CD14-positive monocyte (primary cell): ENCODE results near the gene PROB1. TPM values are rescaled to one million over a fixed set of nuclear protein-coding genes. Genes with fewer than 3 reads are reported as not detected.

Experiments used
- DNase-seq, 3 donors: peaks; one replicate each; pipeline ENCODE4 v3.0.0-alpha.2; 2011 to 2022
- H2AFZ ChIP-seq: 2 replicates; pipeline ENCODE4 v1.6.0; 2012; ENCODE audit warnings: mild to moderate bottlenecking, low read depth, low read length, inconsistent platforms; ENCODE audit not compliant: insufficient read depth, poor library complexity, severe bottlenecking
- H3K27ac ChIP-seq, 2 donors: 1 replicate in 1 of 2; 2 replicates in 1 of 2; pipeline ENCODE4 v1.5.1; 2012 to 2013; ENCODE audit warnings: low read length in 2 of 2, control low read depth in 1 of 2, inconsistent platforms in 1 of 2, low read depth in 1 of 2, mild to moderate bottlenecking in 1 of 2
- H3K27me3 ChIP-seq, 2 donors: one replicate each; pipeline versions ENCODE4 v1.6.0 to v1.6.1; 2011 to 2013; ENCODE audit warnings: low read length in 2 of 2; ENCODE audit not compliant: control insufficient read depth in 2 of 2, insufficient read depth in 2 of 2
- H3K36me3 ChIP-seq, 2 donors: replicated peaks in 1 of 2; 1 replicate in 1 of 2; 2 replicates in 1 of 2; pipeline versions ENCODE4 v1.5.1 to v1.6.1; 2012 to 2013; ENCODE audit warnings: low read length in 2 of 2, control low read depth in 1 of 2, inconsistent platforms in 1 of 2, mild to moderate bottlenecking in 1 of 2; ENCODE audit not compliant: insufficient read depth in 2 of 2, control insufficient read depth in 1 of 2
- H3K4me1 ChIP-seq, 2 donors: 1 replicate in 1 of 2; 2 replicates in 1 of 2; pipeline versions ENCODE4 v1.5.1 to v1.6.1; 2012 to 2013; ENCODE audit warnings: low read length in 2 of 2, control low read depth in 1 of 2, inconsistent platforms in 1 of 2, mild to moderate bottlenecking in 1 of 2, moderate library complexity in 1 of 2; ENCODE audit not compliant: insufficient read depth in 2 of 2, control insufficient read depth in 1 of 2
- H3K4me2 ChIP-seq: replicated peaks from 2 replicates; pipeline ENCODE3; 2012; ENCODE audit warnings: low read length, moderate library complexity, mild to moderate bottlenecking; ENCODE audit not compliant: poor library complexity, severe bottlenecking; ENCODE audit errors: extremely low read depth
- H3K4me3 ChIP-seq, 3 experiments: fragments of 200-600 bp in 1 of 3; sonication (generic) in 1 of 3; replicated peaks in 1 of 3; 1 replicate in 2 of 3; 2 replicates in 1 of 3; pipeline ENCODE4 v1.5.1; 2011 to 2013; ENCODE audit warnings: low read length in 3 of 3, mild to moderate bottlenecking in 3 of 3, control low read depth in 2 of 3, low read depth in 2 of 3, inconsistent platforms in 1 of 3, moderate library complexity in 1 of 3
- H3K79me2 ChIP-seq: 2 replicates; pipeline ENCODE4 v1.6.0; 2012; ENCODE audit warnings: mild to moderate bottlenecking, control low read depth, inconsistent platforms, low read length, moderate library complexity; ENCODE audit not compliant: insufficient read depth
- H3K9ac ChIP-seq: 2 replicates; pipeline ENCODE4 v1.6.0; 2017; ENCODE audit warnings: low read length, mild to moderate bottlenecking; ENCODE audit not compliant: insufficient read depth, poor library complexity, severe bottlenecking
- H3K9me3 ChIP-seq, 2 donors: replicated peaks in 1 of 2; 1 replicate in 1 of 2; 2 replicates in 1 of 2; pipeline versions ENCODE4 v1.5.1 to v1.6.1; 2012 to 2013; ENCODE audit warnings: low read length in 2 of 2, control low read depth in 1 of 2; ENCODE audit not compliant: control insufficient read depth in 1 of 2, insufficient read depth in 1 of 2
- H4K20me1 ChIP-seq: 2 replicates; pipeline ENCODE4 v1.6.0; 2012; ENCODE audit warnings: mild to moderate bottlenecking, low read length, control low read depth, moderate library complexity; ENCODE audit not compliant: insufficient read depth
- H3K27ac Mint-ChIP-seq, 7 donors: one replicate each; pipeline ENCODE4 v1.8.0; 2020; ENCODE audit warnings: mild to moderate bottlenecking in 7 of 7, mixed read lengths in 7 of 7, moderate library complexity in 6 of 7, inconsistent platforms in 2 of 7
- H3K27me3 Mint-ChIP-seq, 3 donors: one replicate each; pipeline ENCODE4 v1.8.0; 2021 to 2022; ENCODE audit warnings: low read depth in 3 of 3, mild to moderate bottlenecking in 3 of 3, mixed read lengths in 3 of 3, moderate library complexity in 3 of 3, inconsistent platforms in 1 of 3
- H3K36me3 Mint-ChIP-seq, 2 donors: one replicate each; pipeline ENCODE4 v1.8.0; 2020; ENCODE audit warnings: mixed read lengths in 2 of 2, inconsistent platforms in 1 of 2, mild to moderate bottlenecking in 1 of 2
- H3K4me1 Mint-ChIP-seq: one replicate; pipeline ENCODE4 v1.8.0; 2020; ENCODE audit warnings: mild to moderate bottlenecking, mixed read lengths
- H3K4me3 Mint-ChIP-seq, 2 donors: one replicate each; pipeline ENCODE4 v1.8.0; 2020; ENCODE audit warnings: mild to moderate bottlenecking in 2 of 2, mixed read lengths in 2 of 2, moderate library complexity in 1 of 2
- H3K9me3 Mint-ChIP-seq, 7 donors: one replicate each; pipeline ENCODE4 v1.8.0; 2020 to 2022; ENCODE audit warnings: mixed read lengths in 7 of 7, mild to moderate bottlenecking in 6 of 7, moderate library complexity in 6 of 7, inconsistent platforms in 2 of 7
- WGBS: methylation state at CpG from one replicate; pipeline ENCODE4 v1.1.5; 2013; ENCODE audit warnings: missing lambda C conversion rate; ENCODE audit not compliant: insufficient coverage; 5-methylcytosine and 5-hydroxymethylcytosine counted together
- intact Hi-C, 2 donors: fragments of 100-400 bp; cut with micrococcal nuclease; formaldehyde crosslinking; loops; one replicate each; pipeline versions ENCODE4 v1.15.0 to v1.15.1; 2023
- polyA plus RNA-seq, 3 donors: library from polyadenylated mRNA; depleted of rRNA in 1 of 3; unstranded in 2 of 3; stranded (reverse) in 1 of 3; fragments of 300-500 nt in 2 of 3; fragments of >200 nt in 1 of 3; fragmentation: Illumina TruSeq in 2 of 3; gene quantifications; 1 replicate in 2 of 3; 2 replicates in 1 of 3; pipeline ENCODE4 v1.2.3, GENCODE V29; 2012 to 2021
- TF ChIP-seq, protein P1 (sequence below): fragments of 200-600 bp; IDR thresholded peaks from one replicate; pipeline ENCODE4 v1.8.0; 2022; ENCODE audit warnings: antibody characterized with exemption, mild to moderate bottlenecking

Gene PROB1
- polyA plus RNA-seq, 3 donors, result 0.05 to 0.11 TPM; not detected in 1

DNA sequence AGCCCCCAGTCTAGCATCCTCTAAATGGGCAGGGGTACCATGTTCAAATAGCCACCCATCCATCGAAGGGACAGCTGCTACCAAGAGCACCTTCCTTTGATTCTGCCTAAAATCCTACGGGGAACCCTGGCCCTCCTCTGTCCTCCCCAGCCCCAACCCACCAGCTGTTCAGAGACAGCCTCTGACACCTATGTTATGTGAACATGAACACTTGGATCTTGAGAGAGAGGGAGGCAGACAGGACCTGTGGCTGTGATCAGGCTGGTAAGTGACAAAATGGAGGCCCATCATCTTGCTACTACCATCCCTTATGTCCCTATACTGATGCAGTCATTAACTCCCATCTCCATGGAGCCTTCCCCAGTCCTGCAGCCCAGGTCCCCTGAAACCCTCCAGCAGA, 20.0 kb downstream of the PROB1 start:
- Mint-ChIP-seq H3K4me3 (no peak overlapping the region), H3K9me3 (peaks cover 0 to 3% (median 0%) of the 10 kb centered on the region in 7 donors), H3K4me1 (no peaks in the 10 kb centered on the region), H3K27me3 (peaks cover 0 to 12% (median 0%) of the 10 kb centered on the region in 3 donors), H3K36me3 (peaks cover 28 to 50% of the 10 kb centered on the region in 2 donors), H3K27ac (no peak overlapping the region)
- H3K4me3 ChIP-seq, result no peak overlapping the region
- no peak overlapping the region for H2AFZ ChIP-seq
- no peaks in the 10 kb centered on the region for H3K4me1 ChIP-seq
- no peak overlapping the region for H3K4me2 ChIP-seq
- DNase-seq, result no peak
- 100% methylated on average over 1 of the region's 2 CpGs for WGBS
- H4K20me1 ChIP-seq, result peaks cover 2% of the 10 kb centered on the region
- peaks cover 15 to 37% of the 10 kb centered on the region in 2 donors for H3K36me3 ChIP-seq
- no peaks in the 10 kb centered on the region for H3K9me3 ChIP-seq
- H3K27me3 ChIP-seq, result no peaks in the 10 kb centered on the region
- intact Hi-C loops, result no loop called here
- no peaks in the 10 kb centered on the region for H3K79me2 ChIP-seq
- H3K9ac ChIP-seq, result no peak overlapping the region
- no peak overlapping the region for H3K27ac ChIP-seq
- TF ChIP-seq, protein P1, sequence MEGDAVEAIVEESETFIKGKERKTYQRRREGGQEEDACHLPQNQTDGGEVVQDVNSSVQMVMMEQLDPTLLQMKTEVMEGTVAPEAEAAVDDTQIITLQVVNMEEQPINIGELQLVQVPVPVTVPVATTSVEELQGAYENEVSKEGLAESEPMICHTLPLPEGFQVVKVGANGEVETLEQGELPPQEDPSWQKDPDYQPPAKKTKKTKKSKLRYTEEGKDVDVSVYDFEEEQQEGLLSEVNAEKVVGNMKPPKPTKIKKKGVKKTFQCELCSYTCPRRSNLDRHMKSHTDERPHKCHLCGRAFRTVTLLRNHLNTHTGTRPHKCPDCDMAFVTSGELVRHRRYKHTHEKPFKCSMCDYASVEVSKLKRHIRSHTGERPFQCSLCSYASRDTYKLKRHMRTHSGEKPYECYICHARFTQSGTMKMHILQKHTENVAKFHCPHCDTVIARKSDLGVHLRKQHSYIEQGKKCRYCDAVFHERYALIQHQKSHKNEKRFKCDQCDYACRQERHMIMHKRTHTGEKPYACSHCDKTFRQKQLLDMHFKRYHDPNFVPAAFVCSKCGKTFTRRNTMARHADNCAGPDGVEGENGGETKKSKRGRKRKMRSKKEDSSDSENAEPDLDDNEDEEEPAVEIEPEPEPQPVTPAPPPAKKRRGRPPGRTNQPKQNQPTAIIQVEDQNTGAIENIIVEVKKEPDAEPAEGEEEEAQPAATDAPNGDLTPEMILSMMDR, result no peak

DNA sequence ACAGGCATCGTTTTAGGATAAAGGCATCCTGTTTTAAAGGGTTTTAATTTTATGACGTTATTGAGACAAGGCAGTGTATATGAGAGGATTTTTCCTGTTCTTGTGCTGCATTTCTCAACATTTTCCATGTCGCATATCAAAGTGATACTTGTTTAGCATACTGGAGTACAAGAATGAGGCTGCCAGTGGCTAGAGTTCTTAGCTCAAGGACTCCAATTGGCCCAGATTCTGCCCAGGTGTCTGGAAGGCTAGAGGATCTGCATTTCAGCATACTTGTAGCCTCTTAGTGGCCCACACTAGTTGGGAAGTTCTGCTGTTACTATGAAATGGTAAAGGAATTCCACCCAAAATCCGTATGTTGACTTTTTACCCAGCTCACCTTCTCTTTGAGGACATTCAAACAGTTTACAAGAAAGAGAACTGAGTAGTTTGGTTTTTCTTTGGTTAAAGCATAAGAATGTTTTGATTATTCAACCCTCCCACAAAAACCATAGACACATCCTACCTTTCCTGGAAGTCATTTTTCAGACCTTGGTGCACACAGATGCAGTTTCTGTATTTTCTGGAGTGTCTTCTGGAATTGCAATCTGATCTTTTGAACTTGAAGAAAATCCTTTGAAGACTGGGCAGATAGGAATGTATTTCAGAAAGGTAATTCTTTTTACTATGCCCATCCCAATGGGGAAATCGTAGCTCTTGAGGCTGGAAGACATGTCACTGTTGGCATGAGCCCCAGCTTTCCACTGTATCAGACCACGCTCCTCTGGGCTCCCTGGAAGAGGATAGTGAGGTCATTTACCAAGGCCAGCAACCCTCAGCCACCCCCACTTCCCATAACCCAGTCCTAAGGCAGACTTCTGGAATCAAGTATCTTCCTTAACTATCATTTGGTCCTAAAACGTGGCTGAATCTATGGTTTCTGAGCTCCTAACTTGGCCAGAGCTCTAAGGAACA, 23.1 kb downstream of the PROB1 start:
- DNase-seq, result no peak
- Histone ChIP-seq H3K4me2 (no peak overlapping the region), H3K4me1 (no peaks in the 10 kb centered on the region), H3K36me3 (peaks cover 39 to 66% of the 10 kb centered on the region in 2 donors), H3K79me2 (no peaks in the 10 kb centered on the region), H3K27ac (no peak overlapping the region), H3K9me3 (no peaks in the 10 kb centered on the region), H3K9ac (no peak overlapping the region), H3K27me3 (no peaks in the 10 kb centered on the region), H2AFZ (no peak overlapping the region), H4K20me1 (peaks cover 3% of the 10 kb centered on the region), H3K4me3 (no peak overlapping the region)
- no peaks in the 10 kb centered on the region for H3K27me3 Mint-ChIP-seq
- H3K4me3 Mint-ChIP-seq, result no peak overlapping the region
- no peaks in the 10 kb centered on the region for H3K4me1 Mint-ChIP-seq
- intact Hi-C loops, result no loop called here
- WGBS, result no CpG with 5 or more reads among the region's 7 CpGs
- H3K27ac Mint-ChIP-seq, result peak overlapping the region in 1 of 7 donors; percentile 42
- peaks cover 0 to 5% (median 0%) of the 10 kb centered on the region in 7 donors for H3K9me3 Mint-ChIP-seq
- TF ChIP-seq, protein P1, result no peak
- peaks cover 47 to 69% of the 10 kb centered on the region in 2 donors for H3K36me3 Mint-ChIP-seq
